IPS-NIHi7 (cell line): Measurements from ENCODE around the gene KCNH6.

Experiments used
- DNase-seq: peaks from one replicate; pipeline ENCODE4 v3.0.0; 2012; ENCODE audit warnings: mixed read lengths; ENCODE audit errors: extremely low spot score

Gene KCNH6

DNA sequence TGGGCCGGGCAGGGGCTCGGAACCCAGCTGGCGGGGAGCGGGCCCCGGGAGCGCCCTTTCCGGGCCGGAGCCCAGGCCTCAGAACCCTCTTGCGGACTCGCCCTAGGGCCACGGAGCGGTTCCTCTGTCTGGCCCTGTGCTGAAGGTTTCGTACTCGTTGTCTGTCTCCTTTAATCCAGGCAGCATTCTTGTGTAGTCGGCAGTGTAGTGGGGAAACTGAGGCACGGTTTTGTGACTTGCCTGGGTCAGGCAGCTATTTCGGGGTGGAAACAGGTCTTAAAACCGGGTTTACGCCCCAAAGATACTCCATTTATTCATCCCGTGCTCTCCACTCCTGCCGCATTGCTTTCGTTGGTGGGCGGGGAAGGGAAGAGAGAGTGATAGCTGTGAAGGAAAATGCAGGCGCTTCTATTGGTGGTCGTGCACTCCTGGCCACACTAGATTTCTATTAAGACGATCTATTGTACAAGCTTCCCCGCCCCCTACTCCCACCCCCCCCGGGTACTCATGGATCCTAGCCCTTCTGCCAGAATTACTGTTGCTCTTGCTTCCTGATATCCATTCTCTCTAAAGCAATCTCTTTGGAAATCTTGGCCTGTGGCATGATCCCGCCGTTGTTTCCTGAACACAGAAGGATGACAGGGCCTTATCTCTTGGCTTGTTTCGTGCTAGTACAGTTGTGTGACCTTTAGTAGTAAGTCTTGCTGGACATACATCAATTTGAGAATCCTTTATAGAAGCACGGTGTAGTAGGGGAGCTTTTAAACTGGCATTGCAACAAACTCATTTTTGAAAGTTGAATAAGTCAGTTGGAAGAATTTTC lies 27.9 kb downstream of the KCNH6 start:
- DNase-seq: no peak

- DNase-seq: no peak
Measured at GRCh38 chr17:63552211-63552610, 29.1 kb downstream of the KCNH6 start.

DNA sequence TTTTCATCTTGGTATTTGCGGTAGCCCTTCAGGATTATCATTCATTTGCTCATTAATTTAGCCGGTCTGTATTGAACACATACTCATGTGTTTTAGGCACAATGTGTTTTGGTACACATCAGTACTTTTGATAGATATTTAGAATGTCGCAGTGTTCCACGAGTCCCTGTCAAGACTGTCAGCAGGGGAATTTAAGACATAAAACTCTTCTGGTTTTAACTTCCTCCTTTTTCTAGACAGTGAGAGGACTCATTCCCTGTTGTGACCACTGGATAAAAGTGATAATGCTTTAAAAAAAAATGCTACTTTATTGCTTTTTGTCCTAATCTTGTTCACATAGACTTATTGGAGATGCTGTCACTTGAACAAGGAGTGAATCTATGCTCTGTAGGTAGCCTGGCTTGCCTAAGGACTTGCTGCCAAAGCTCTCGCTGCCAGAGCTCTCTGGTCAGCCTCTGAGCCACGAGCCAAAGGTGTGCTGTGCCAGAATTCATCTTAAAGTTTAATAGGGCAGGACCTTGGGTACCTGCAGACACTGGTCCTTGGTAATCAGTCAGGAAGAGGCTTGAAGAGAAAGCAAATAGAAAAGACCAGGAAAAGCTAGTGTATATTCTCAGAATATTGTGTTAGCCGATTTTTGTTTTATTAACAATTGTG lies 32.5 kb downstream of the KCNH6 start:
- no peak for DNase-seq

- no peak for DNase-seq
Measured at GRCh38 chr17:63557416-63557815, 34.3 kb downstream of the KCNH6 start.

DNA sequence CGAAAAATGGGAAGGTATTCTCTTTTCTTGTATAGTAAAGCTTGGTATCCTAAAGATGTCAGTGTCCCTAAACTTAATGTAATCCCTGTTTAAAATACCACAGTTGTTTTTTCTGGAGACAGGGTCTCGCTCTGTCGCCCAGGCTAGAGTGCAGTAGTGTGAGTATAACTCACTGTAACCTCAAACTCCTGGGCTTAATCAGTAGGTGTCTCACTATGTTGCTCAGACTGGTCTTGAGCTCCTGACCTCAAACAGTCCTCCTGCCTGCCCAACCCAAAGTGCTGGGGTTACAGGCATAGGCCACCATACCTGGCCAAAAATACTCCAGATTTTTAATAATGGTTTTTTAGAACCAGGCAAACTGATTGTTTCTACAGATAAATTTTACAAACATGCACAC lies 35.3 kb downstream of the KCNH6 start:
- no peak for DNase-seq

GRCh38 chr17:63561819-63562218 lies 38.7 kb downstream of the KCNH6 start:
- no peak for DNase-seq

DNA sequence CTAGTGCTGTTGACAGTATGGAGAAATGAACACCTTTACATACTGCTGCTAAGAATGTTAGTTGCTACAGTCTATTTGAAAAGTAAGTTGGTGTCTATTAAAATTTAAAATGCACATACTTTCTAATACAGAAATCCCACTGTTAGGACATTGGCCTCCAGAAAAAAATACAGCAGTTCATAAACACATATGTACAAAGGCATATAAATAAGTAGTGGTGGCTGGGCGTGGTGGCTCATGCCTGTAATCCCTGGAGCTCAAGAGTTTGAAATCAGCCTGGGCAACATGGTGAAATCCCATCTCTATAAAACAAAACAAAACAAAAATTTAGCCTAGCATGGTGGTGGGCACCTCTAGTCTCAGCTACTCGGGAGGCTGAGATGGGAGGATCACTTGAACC lies 40.2 kb downstream of the KCNH6 start:
- DNase-seq: no peak

- no peak for DNase-seq
Measured at GRCh38 chr17:63564562-63564961, 41.4 kb downstream of the KCNH6 start.

DNA sequence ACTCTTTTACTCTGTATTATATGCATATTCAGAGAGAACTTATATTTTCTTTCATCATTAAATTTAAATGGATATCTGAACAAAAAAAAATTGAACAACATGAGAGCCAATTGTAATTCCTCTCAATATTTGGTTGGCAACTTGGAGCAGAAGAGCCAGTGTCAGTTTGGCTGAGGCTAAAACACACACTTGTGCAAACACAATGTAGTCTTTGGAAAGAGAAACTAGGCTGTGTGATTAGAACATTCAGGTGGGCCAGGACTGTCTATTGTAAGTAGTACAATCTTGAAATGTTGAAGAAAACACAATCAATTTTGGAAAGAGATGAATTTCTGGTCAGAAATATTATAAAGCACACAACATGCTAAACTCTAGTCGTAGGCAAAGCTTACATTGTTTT lies 44.1 kb downstream of the KCNH6 start:
- no peak for DNase-seq

- DNase-seq: no peak
Measured at GRCh38 chr17:63568563-63568962, 45.4 kb downstream of the KCNH6 start.

DNA sequence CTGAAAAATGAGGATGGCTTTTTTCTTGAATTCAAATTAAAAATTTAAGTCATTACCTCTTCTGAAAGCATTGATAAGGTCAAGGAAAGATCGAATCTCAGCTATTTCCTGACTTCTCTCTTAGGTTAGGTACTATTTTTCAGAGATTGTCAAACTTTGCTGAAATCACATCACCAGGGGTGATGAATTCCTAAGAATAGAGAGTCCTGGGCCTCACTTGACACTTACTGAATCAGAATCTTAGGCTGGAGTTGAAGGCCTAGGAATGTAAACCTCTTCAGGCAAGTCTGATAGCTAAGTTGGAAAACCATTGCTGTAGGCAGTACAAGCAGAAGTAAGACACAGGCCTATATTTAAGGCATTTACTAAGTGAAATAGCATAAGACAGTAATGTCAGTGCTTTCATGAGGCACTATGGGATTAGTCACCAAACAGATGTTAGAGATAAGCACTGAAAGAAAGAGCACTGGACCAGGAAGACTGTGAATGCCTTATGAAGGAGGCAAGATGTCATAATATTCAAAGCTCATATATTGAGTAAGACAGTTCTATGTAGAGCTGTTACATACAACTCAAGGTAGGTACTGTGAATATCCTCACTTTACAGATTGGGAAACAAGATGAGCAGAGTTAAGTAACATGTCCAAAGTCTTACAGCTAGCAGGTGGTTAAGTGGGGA lies 48.6 kb downstream of the KCNH6 start:
- no peak for DNase-seq

- DNase-seq: peak; percentile 56
Measured at GRCh38 chr17:63573634-63574033, 50.5 kb downstream of the KCNH6 start.

DNA sequence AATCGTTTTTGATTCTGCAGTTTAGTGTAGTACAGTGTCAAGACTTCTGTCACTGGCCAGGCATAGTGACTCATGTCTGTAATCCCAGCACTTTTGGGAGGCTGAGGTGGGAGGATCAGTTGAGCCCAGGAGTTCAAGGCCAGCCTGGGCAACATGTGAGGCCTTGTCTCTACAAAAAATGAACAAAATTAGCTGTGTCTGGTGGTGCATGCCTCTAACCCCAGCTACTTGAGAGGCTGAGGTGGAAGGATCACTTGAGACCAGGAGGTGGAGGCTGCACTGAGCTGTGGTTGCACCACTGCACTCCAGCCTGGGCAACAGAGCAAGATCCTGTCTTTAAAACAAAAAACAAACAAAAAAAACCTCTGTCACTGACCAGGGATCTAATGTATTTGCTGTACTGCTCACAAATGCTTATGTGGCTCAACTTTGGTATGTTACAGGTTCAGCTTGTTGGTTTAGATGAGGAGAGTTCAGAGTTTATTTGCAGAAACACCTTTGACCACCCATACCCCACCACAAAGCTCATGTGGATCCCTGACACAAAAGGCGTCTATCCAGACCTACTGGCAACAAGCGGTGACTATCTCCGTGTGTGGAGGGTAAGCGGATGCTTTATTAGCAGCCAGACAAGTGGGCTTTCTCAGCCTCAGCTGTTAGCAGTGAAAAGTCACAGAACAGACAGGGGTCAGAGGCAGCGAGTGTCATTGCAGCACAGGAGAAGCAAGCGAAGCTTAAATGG lies 55.0 kb downstream of the KCNH6 start:
- DNase-seq: no peak

DNA sequence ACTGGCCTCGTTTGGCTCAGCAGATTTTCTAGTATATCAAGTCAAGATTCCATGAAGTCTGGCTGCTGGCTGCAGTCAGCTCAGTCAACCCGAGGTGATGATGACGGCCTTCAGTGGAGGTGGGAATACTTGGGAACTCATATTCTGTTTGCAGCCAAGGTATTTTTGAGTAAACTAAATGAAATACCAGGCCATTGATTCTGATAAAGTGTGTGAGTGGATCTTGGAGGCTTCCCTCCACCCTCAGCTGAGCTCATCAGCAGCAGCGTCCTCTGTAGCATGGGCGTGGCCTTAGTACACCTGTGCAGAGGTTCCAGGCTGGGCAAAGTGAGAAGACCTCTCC lies 55.6 kb downstream of the KCNH6 start:
- DNase-seq: no peak

DNA sequence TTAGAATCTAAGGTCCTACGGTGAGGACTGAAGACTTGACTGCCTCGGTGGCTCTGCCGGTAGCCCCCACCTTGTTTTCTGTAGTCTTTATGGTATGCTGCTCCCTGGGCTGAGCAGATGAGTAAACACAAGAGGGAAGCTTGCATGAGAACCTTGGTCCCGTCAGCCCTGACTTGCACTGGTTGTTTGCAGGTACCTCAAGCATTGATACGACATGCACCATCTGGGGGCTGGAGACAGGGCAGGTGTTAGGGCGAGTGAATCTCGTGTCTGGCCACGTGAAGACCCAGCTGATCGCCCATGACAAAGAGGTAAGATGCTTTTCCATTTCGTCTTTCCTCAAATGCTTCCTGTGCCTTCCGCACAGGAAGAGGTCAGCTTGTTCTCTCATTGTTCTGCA lies 56.5 kb downstream of the KCNH6 start:
- DNase-seq: no peak

DNA sequence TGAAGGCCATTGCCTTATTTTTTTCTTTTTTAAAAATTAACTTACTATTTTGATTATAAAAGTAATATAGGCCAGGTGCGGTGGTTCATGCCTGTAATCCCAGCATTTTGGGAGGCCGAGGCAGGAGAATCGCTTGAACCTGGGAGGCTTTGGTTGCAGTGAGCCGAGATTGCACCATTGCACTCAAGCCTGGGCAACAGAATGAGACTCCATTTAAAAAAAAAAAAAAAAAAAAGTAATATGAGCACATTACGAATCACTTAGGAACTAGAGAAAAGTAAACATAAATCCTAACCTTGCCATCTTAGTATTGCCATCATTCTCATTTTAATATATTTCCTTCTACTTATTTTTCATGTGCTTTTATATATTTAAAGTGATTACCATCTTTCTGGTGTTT lies 64.6 kb downstream of the KCNH6 start:
- no peak for DNase-seq

GRCh38 chr17:63588797-63589196 lies 65.6 kb downstream of the KCNH6 start:
- no peak for DNase-seq

DNA sequence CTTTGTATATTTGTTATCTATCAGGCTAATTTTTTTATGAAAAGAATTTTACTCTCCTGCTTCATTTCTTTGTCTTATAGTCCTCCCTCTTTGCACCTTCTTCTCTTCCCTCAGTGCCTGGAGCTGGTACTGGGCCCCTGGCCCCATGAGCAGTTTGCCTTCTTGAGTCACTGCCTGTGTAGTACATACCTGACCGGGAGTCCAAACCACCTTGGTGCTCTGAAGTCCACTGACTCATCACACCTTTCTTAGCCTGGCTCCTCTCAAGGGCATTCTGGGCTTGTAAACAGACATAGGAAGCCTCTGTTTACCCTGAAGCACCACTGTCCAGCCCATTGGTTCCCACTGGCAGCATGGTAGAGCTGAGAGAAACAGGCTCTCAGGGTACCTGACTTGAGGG lies 66.5 kb downstream of the KCNH6 start:
- no peak for DNase-seq

GRCh38 chr17:63592797-63593196 lies 69.6 kb downstream of the KCNH6 start:
- DNase-seq: no peak

DNA sequence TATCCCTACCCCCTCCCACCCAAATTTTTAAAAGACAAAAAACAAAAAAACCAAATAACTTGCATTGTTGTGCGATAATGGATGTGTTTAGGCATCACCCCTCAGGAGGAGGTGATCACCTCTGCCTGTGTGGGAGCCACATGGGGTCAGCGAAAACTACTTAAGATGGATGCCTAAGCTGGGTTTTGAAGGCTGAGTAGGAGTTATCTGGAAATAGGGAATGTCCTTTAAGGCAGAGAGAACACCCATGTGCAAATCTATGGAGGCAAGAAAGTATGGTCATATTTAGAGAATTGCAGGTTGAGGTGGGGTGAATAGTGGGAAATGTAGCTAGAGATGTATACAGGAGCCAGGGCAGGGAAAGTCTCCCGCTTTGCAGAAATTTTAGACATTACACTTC lies 72.0 kb downstream of the KCNH6 start:
- DNase-seq: no peak
